DMS53 treated with DMSO at 0.1 percent for 48 hours (cell line): Measurements from ENCODE around the gene HCFC1.

ENCODE experiments used
- DNase-seq: peaks from one replicate; lab custom pipeline; 2025; ENCODE audit not compliant: unreplicated experiment; lab: John Stamatoyannopoulos, UW

HCFC1 gene

GRCh38 chrX:153905481-153906095 is 66.0 kb downstream of the HCFC1 start:
- DNase-seq, result no peak

GRCh38 chrX:153903991-153904957 is 67.3 kb downstream of the HCFC1 start, which contains the start of gene AVPR2:
AVPR2 (plus strand) TSS chrX:153904673; CDS start chrX:153905146, 473 bp downstream.
- DNase-seq, result no peak

- no peak for DNase-seq
These were observed 68.2 kb downstream of the HCFC1 start for GRCh38 chrX:153903238-153903980.

GRCh38 chrX:153902385-153902784 is 69.2 kb downstream of the HCFC1 start:
- DNase-seq, result no peak

GRCh38 chrX:153901753-153902140 is 69.9 kb downstream of the HCFC1 start:
- no peak for DNase-seq

- DNase-seq, result no peak
These were observed 70.5 kb downstream of the HCFC1 start for GRCh38 chrX:153900831-153901752.

GRCh38 chrX:153897899-153898298 is 73.7 kb downstream of the HCFC1 start:
- DNase-seq, result no peak
